Stimulated activated CD8-positive, alpha-beta memory T cell treated with anti-CD3 and anti-CD28 coated beads, Interleukin-12 subunit alpha, Interleukin-12 subunit beta, amount 100 ng/mL, for 24 hours (primary cell): ENCODE data around the gene RMND1.
"Not testable (repeated sequence)": the region's sequence is repeated elsewhere in the genome, so short reads cannot be mapped to it uniquely, and the experiment has no call there.

Experiments used
- DNase-seq: peaks from one replicate; pipeline ENCODE4 v3.0.0-alpha.2; 2020; ENCODE audit errors: extremely low read depth

RMND1 gene

DNA sequence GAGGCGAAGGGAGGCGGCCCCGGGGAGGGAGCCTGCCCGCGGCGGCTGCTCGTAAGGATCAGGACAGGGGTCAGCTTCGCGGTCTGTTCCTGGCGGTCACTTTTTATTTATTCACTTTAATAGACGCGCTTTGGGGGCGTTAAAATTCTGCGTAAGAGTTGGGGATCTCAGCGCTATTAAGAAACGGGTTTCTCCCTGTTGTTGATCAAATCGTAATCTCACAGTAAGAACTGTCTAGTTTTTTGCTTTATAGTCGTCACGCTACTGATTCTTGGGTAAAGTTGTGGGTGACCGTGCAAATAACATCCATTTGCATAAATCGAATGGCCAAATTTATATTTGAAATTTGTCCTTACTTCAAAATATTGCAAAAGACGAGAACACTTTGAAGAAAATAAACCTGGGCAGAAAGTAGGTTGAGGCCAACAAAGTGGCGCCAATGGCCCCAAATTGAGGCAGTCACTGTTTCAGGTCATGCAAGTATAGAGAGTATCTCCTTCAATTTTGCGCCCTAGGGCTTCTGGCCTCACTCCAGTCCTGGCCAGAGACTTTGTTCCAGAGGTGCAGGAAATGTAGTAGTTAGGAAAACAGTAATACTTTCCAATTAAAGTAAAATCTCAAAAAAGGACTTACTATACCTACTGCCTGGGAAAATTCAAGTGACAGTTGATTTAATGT, 963 bp upstream of the RMND1 start:
- DNase-seq, result no peak

DNA sequence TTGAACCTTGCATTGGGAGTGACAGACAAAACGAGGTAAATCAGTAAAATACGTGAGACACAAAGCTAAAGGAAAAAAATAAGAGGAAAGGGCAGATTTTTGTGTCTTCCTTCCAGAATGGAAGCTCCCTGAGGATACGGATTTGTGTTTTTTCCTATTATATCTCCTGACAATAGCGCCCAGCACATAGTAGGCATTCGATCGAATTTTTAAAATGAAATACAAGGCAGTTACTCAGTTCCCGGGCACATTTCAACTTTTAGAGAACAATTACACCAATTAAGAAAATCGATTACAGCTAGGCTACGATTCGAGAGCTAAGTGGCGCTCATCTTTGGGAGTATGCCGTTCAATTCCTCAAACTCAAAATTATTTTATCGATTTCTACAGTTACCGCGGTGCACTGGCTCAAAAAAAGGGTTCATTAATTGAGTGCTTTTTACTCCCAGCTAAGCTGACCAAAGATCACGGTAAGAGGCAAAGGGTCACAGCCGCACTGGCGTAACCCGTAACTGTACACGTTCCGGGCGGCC, 443 bp downstream of the RMND1 start:
- no peak for DNase-seq

DNA sequence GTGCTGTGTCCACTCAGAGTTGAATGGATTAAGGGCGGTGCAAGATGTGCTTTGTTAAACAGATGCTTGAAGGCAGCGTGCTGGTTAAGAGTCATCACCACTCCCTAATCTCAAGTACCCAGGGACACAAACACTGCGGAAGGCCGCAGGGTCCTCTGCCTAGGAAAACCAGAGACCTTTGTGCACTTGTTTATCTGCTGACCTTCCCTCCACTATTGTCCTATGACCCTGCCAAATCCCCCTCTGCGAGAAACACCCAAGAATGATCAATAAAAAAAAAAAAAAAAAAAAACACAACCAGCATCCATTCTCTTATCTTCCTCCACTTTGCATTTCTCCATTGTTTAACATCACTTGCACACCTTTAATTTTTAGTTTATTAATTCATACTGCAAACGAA, 998 bp downstream of the RMND1 start:
- DNase-seq, result not testable (repeated sequence)

DNA sequence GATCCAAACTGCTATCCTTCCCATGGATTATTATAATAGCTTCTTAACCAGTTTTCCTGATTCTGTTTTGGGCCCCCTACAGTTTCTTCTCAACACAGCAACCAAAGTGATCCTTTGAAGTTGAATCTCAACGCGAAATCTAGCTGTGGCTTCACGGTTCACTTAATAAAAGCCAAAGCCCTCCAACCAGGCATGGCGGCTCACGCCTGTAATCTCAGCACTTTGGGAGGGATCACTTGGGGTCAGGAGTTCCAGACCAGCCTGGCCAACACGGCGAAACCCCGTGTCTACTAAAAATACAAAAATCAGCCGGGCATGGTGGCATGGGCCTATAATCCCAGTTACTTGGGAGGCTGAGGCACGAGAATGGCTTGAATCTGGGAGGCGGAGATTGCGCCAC, 3.3 kb downstream of the RMND1 start:
- no peak for DNase-seq

DNA sequence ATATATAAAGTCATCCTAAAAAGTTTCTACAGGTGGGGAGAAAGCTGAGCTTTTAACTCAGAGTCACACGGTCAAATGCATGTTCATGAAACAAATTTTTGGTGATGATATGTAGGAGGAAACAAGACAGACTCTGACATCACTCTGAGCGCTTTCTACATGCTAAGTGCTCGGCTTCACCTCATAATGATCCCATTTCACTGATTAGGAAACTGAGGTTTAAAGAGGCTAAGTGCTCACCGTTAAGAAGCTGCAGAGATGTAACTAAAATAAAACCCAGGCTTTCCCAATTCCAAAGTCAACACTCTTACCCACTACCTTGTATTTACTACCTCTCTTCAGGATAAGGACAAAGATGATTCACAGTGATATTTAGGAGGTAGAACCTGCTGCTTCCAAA, 4.7 kb downstream of the RMND1 start:
- no peak for DNase-seq

DNA sequence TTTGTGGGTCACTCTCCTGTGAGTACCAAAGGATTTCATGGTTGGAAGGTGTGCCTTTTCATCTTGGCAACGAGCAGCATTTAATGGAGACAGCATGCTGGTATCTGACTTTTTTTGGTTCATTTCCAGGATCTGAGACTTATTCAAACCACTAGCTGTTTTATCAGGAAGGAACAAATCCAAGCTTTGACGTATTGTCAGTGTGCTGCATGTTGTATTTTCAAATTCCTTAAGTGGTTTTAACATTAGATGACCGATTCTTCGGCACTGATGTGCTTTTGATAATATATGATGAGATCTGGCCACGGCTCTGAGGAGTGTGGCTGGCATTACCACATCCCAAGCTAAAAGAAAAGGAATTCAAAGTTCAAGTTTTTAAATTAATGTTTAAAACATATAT, 6.4 kb downstream of the RMND1 start:
- DNase-seq, result no peak

DNA sequence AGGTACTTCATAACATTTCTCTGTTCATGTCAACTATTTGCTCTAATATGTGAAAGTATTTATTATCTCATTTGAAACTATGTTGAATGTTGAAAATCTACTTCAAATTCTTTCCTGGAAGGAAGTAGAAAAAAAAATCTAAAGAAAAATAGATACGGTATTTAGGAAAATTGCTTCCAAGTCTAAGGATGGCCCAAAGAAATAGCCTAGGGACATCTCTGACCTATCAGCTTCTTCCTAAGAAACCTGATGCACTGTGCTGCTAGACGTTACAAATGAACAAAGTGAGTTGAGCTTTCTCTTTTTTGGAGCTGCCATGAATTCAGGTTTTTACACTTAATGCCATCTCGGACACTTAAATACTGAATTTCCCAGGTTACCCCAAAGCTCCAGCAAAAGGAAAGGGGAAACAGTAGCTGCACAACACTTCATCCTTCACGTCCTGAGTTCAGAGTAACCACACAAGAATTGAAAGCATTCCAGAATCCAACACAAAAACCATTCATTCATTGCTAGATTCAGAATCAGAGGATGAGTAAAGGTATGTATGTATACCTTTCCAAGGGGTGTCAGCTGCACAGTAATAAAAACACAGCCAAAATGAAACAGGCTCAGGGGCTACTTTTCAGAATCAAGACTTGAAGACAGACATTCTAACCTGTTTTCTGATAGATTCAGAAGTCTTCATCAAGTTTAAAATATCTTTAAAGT, 7.9 kb downstream of the RMND1 start:
- no peak for DNase-seq

DNA sequence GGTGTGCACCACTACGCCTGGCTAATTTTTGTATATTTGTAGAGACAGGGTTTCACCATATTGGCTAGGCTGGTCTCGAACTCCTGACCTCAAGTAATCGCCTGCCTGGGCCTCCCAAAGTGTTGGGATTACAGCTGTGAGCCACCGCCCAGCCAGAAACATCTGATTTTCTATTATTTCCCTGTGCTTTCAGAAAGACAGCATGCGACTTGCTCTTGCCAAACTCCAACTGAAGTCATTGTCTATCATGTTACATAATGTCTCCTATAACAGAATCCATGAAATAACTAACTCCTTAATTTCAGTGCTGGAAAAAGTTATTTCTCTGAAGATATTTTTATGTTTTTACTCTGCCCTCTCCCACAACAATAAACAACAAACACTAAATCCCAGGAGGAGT, 8.5 kb downstream of the RMND1 start:
- DNase-seq, result no peak

DNA sequence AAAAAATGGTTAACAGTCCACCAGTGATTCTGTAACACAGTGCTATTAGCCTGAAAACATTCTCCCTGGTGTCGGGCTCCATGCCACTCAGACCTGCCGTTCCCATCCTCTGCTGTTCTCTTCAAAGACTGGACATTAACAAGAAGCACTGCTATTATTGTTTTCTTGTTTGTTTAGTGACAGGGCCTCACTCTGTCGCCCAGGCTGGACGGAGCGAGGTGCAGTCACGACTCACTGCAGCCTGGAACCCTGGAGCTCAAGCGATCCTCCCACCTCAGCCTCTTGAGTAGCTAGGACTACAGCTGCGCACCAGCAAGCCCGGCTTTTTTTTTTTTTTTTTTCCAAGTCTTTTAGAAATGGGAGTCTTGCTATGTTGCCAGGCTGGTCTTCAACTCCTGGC, 9.6 kb downstream of the RMND1 start:
- no peak for DNase-seq

DNA sequence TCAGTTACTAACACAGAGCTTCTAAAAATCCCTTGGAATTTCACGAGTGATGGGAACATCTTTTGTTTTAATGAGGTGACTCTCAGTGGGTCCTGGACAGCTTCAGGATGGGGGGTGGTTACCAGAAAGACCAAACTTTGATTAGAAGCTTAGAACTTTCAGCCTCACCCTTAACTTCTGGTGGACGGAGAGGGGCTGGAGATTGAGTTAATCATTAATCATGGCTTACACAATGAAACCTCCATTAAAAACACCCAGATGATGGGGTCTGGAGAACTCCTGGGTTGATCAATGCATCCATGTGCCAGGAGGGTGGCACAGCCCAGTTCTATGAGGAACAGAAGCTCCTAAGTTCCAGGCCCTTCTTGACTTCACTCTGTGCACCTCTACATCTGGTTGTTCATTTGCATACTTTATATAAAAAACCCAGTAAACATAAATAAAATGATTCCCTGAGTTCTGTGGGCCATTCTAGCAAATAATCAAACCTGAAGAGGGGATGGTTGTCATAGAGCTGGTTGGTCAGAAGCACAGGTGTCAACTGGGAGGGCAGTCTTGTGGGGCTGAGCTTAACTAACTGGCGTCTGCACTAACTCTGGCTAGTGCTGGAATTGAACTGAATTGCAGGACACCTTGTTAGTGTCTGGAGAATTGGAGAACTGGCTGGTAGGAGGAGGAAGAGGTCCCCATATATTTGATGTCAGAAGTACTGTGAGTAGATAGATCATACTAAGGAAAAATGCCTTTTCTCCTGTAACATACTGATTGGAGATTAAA, 10.3 kb downstream of the RMND1 start:
- DNase-seq, result no peak

DNA sequence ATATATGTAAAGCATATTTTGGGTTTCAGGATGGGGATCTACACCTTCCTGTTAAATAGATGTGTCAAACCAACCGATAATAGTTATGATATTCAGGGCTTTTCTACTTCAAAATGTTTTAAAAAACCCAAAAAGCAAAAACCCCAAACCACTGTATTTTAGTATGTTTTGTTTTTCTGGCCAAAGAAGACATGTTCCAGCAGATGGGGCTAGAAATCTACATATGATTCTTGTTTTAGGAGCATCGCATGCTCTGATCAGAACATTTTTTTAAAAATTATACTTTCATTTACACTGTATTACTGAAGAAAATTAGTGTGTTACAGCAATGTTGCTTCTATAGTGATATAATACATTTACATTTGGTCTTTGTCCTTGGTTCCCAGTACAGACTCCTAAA, 11.0 kb downstream of the RMND1 start:
- DNase-seq, result no peak

DNA sequence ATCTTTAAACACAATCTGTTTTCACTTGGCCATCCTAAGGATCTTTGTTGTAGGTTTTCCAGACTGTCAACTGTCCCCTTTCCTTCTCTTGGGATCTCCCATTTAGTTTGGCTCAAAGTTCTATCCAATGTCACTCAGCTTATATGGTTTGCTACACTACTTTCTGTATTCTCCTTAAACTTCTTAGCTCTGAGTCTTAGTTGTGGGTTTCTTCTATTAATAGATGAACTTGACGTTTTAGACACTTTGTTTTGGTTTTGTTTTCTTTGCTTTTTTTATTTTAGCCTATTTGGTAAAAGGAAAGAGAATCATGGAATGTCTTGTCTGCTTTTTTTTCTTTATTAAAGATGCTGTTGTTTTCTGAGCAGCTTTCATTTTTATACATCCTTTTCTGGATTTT, 11.4 kb downstream of the RMND1 start:
- no peak for DNase-seq

DNA sequence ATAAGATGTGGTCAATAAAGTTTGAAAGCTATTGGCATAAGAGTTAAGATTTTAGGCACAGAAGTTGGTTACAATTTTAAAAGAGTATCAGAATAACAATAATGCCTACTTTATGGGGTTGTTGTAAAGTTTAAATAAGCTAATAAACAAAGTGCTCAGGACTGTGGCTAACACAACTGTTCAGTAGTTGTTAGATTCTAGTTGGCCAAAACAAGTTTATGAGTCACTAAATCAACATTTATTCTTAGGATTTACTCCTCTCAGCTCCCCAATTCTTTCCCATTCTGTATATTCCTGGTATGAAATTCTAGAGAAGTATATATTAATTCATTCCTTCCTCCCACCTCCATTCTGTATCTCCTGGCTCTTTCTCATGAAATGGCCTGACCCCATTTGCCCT, 14.5 kb downstream of the RMND1 start:
- DNase-seq, result no peak

DNA sequence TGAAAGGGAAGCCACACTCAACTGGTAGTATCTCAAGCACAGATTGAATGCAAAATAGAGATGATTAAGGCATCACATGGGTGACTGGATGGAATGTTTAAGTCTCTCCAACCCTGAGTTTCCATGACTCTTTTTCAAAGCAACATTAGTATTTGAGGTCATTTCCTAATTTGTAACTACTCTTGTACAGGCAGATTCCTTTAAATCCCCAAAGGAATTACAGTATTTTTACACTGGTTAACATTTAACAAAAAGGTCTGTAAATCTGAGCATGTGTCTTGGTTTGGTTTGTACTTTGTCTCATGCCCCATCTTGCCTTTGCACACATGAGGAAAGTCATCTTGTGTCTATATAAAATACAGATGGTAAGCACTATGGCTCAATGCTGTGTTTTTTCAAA, 15.1 kb downstream of the RMND1 start:
- DNase-seq, result no peak

DNA sequence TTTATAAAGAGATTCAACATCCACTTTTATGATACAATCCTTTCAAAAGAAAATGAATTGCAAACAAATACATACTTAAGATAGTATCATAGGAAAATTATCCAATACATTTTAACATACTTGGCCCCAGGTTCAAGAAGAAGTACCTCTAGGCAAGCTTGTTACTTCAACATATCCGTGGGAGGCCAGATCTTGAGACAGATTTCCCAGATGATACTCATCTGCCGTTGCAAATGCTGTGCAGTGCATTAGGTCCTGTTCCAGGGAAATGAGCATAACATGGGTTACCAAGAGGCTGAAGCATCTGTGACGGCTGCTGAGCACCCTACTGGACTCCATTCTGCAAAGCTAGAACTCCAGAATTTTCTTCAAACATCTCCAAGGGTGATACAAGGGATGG, 15.6 kb downstream of the RMND1 start:
- no peak for DNase-seq

DNA sequence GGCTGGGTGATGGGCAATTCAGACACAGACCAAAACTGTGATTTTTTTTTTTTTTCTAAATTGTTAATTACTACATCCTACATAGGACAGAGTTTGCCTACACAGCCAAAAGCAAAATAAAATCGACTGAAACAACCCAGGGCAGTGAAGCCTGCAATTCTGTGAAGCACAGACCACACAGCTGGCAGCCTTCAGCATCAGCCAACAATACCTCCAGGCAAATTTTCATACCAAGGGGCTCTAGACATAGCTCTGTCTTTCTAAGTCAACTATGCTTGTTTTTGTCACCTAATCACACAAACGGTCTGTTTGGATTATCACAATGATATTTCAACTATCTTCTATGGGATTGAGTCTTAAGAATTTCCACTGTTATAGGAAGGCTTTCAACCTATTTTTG, 17.6 kb downstream of the RMND1 start:
- DNase-seq, result no peak

DNA sequence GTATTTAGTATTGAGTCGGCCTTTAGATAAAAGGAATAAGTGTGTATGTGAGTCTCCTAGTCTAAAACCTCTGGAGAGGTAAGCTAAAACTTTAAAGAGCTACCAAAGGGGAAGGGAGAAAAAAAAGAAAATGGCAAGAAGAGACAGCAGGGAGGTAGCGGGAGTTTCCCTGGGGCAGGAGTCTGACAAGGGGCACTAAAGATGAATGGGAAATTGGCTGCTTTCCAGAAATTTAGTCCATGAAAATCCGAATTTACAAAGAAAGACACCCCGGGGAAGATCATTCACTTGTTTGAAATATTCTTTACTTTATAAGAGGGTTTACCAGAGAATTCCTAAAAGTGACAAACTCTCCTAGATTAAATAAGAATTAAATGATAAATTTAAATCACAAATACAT, 19.3 kb downstream of the RMND1 start:
- no peak for DNase-seq

DNA sequence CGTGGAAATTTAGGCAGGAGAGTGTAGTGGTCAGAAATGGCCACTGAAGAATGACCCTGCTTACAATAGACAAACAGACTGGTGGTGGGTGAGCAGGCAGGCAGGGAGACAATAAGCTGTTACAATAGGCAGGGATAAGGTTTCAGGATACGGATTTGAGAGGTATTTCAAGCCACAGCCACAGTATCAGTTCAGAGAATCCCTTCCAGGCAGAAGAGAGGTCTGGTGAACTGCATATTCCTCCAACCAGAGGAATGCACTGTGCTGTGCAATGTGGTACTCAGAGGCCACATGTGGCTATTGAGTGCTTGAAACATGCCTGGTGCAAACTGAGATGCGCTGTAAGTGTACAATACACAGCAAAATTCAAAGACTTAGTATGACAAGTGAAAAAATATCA, 20.6 kb downstream of the RMND1 start:
- DNase-seq, result no peak

DNA sequence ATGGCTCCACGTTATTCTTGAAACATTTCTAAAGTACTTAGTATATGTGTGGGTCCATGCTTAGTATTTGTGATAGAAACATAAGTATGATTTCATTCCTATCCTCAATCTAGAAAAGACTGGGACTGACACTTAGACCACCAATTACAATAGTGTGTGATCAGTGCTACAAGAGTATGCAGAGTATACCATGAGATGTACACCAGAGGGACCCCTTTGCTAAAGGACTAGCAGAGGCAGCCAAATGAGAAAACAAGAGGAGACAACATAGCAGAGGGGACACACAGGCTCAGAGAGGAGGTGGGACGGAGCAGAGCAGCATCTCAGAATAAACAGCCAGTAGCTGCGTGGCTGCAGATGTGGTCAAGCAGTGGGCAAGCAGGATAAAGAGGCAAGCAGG, 21.0 kb downstream of the RMND1 start:
- DNase-seq, result no peak

DNA sequence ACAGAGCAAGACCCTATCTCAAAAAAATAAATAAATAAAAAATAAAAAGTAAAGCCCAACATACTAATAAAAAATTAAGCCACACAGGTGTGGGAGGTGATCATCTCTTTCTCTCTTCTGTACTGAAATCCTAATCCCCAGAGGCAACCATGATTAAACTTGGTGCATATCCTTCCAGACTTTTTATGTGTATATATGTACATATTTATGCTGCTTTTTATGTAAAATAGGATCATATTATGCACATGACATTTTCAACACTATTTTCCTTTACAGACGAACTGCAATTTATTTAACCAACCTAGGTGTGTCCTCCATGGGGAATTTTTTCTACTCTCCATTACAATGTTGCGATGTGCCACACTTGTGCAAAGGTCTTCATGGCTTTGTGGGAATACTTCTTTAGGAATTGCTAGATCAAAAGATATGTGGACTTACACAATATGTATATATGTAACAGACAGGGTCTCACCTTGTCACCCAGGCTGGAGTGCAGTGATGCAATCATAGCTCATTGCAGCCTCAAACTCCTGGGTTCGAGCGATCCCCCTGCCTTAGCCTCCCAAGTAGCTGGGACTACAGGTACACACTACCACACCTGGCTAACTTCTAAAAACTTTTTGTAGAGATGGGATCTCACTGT, 23.7 kb downstream of the RMND1 start:
- DNase-seq, result no peak

DNA sequence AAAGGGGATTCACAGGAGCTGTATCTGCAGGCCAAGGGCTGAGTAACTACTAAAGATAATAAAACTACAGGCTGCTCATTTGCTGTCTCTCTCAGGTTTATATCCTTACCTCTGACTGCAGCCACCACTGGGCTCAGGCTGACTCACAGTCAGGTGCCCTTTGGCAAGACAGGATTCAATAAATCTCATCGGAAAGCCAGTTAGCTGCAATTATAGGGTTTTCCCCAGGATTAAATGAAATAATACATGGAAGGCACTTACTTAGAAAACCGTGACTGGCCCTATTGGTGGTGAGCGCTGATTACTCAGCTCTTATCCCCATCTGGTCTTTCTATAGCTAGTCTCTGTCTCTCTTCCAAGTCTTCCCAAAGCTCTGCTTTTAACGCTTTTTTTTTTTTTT, 26.4 kb downstream of the RMND1 start:
- DNase-seq, result no peak

DNA sequence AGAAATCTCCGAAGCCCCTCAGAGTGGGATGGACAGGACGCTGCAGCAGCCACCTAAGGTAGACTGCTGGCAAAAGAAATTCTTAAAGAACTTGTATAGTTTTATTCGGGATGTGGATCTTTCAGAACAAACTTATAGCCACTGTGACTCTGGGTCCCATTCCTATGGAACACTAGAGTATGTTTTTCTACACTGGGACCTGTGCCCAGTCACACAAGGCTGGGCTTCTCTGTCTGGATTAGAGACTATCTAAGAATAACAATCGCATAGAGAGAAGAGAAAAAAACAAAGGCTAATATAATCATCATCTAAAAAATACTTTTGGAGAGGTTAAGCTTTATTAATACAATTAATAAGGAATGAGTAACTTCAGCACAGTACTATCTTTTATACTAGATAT, 28.9 kb downstream of the RMND1 start:
- DNase-seq, result no peak
